C4-2B (cell line): ENCODE measurements around the gene LRRC27.

Experiments used
- H3K27ac ChIP-seq: fragments of 450-650 bp; 2 replicates; pipeline ENCODE4 v1.5.1; 2017
- ZFX ChIP-seq: fragments of 450-650 bp; IDR thresholded peaks from 2 replicates; pipeline ENCODE4 v1.6.1; 2017
- TF ChIP-seq, protein P1 (sequence below): fragments of 450-650 bp; conservative IDR thresholded peaks from 2 replicates; pipeline ENCODE4 v1.5.1; 2017; ENCODE audit warnings: mild to moderate bottlenecking

The LRRC27 gene

DNA sequence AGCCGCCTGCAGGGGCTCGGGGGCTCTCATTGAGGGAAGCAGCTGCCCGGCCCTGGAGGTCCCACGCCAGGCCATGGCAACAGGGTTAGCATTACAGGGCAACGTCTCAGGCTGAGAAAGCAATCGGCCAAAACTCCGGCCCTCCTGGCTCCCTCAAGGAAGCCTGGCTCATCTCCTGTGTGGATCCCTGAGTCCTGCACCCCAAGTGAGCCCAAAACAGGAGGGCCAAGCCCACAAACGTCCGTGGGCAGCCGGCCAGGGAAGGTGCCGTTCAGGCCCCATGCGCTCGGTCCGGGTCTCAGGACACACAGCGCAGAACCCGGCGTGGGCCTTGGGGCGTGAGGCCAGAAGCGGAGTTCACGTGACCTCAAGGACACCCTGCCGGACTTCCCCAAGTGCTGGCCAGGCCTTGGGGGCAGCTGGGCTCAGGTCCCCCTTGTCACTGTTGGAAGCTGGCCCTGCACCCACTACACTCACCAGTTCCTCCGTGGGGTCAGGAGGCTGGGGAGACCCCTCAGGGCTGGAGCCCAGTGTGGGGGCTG, 57.0 kb downstream of the LRRC27 start:
- H3K27ac ChIP-seq, result no peak overlapping the region
- TF ChIP-seq, protein P1, sequence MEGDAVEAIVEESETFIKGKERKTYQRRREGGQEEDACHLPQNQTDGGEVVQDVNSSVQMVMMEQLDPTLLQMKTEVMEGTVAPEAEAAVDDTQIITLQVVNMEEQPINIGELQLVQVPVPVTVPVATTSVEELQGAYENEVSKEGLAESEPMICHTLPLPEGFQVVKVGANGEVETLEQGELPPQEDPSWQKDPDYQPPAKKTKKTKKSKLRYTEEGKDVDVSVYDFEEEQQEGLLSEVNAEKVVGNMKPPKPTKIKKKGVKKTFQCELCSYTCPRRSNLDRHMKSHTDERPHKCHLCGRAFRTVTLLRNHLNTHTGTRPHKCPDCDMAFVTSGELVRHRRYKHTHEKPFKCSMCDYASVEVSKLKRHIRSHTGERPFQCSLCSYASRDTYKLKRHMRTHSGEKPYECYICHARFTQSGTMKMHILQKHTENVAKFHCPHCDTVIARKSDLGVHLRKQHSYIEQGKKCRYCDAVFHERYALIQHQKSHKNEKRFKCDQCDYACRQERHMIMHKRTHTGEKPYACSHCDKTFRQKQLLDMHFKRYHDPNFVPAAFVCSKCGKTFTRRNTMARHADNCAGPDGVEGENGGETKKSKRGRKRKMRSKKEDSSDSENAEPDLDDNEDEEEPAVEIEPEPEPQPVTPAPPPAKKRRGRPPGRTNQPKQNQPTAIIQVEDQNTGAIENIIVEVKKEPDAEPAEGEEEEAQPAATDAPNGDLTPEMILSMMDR, result no peak
- TF ChIP-seq ZFX, result no peak

DNA sequence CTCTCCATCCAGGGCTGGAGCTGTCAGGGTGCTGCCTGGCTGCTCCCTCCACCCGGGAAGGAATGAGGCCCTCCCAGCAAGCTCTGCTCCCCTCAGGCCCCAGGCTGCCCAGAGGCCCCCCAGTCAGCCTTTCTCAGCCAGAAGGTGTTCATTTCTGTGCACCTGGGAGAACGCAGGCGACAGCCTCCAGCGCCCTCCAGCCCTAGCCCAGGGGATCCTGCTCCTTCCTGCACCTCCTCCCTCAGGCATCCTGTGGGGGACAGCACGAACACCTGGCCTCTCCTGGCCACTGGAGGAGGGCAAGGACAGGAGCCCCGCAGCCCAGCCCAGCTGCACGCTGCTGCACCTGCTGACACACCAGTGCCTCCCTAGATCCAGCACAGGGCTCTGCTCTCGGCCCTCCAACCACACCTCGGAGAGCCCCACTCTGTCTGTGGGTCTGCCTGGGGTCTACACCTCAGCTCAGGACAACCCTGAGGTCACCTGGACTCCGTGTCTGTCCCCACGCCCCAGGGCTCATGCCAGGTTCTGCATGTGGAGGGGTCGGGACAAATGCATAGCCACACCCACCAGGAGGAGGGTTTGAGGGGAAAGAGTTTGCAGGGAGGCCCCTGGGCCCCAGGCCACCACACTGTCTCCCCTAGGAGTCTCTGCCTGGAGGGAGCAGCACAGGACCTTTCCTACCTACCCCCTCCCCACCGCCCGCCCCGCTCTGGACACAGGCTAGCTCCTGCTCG, 57.6 kb downstream of the LRRC27 start:
- TF ChIP-seq, protein P1, result no peak
- TF ChIP-seq ZFX, result no peak
- H3K27ac ChIP-seq, result no peak overlapping the region

DNA sequence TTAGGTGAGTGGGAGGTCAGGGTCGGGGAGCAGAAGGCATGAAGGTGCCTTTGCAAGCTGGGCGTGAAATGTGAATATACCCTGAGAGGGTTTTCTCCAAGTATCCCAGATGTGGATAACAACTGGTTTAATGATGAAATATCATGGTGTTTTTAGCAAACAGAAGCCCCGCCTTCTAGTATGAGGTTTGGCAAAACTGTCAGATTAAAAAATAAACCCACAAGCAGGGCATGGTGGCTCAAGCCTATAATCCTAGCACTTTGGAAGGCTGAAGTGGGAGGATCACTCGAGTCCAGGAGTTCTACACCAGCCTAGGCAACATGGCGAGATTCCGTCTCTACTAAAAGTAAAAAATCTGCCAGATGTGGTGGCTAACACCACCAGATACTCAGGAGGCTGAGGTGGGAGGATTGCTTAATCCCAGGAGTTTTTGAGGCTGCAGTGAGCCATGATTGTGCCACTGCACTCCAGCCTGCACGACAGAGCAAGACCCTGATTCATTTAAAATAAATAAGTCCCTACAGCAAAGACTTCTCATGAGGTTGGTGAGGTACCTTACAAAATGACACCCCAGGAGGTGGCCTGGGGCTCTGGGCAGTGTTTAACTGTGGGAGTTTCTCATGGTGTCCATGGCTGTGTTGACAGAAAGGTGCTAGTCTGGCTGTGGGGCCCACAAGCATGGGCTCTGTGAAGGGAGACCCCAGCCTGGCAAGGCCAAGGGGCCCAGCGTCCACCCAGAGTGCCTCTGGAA, 58.4 kb downstream of the LRRC27 start:
- no peak overlapping the region for H3K27ac ChIP-seq
- TF ChIP-seq, protein P1, result no peak

DNA sequence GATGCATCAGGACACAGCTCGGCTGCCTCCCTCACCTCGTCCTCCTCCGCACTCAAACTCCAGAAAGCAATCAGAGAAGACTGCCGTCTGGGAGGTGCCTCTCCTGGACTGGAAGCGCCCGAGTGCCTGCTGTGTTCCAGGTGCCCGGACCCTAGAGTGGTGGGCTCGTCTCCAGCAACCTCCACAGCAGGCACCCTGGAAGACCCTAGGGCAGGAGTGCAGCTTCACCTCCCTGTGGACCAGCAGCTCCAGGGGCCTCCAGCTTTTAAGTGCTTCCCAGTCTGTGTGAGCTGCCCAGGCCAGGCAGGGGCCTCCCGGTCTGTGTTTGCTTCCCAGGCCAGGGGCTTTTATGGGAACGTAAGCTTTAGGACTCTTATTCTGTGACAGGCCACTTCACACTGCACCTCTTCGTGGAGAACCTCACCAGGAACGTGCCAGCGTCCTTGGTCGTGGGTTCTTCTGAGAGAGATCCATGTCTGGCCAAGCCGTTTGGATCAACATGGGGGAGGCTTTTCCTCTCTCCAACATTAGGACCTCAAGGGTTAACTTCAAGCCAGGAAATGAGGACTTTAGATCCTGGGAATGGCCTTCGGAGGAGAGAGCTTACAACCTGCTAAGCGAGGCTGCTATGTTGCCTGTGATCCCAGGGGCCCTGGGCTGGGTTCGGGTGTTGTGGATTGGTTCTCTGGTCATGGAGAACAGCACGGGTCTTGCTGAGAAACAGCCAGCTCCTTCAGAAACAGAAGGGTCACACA, 59.1 kb downstream of the LRRC27 start:
- TF ChIP-seq, protein P1, result no peak
- no peak for TF ChIP-seq ZFX
- no peak overlapping the region for H3K27ac ChIP-seq

DNA sequence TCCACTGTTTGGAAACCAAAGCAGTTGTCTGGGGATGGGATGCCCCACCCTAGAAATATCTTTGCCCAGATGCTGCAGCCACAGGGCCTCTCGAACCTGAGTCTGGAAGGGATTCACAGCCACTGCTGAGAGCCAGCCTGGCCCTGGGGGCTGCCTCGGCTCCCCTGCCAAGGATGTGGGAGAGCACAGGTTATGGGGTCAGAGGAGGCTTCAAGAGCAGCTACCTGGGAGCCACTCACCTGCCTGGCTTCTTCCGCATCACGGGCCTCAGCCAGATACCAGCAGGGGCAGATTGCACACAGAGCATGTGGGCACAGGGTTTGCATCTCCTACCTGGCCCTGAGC, 59.7 kb downstream of the LRRC27 start:
- TF ChIP-seq, protein P1, result no peak
- TF ChIP-seq ZFX, result no peak

DNA sequence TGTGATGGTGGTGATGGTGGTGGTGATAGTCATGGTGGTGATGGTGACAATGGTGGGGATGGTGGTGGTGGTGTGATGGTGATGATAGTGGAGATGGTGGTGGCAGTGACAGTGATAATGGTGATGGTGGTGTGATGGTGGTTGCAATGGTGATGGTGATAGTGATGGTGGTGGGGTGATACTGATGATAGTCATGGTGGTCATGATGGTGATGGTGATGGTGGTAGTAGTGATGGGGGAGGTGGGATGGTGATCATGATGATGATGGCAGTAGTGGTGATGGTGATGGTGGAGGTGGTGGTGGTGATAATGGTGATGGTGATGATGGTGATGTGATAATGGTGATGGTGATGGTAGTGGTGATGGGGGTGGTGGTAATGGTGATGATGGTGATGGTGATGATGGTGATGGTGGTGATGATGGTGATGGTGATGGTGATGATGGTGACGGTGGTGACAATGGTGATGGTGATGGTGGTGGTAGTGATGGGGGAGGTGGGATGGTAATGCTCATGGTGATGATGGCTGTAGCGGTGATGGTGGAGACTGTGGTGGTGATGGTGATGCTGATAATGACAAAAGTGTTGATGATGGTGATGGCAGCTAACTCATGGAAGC, 60.3 kb downstream of the LRRC27 start:
- TF ChIP-seq ZFX, result no peak
- TF ChIP-seq, protein P1, result no peak
- no peak overlapping the region for H3K27ac ChIP-seq

More for the DNA sequence above, 59.7 kb downstream of the LRRC27 start:
- no peak overlapping the region for H3K27ac ChIP-seq
